Esophagus squamous epithelium (tissue), 5 donors: ENCODE data around the gene SLC31A2. TPM values are rescaled to one million over a fixed set of nuclear protein-coding genes. Genes with fewer than 3 reads are reported as not detected.
"Not testable (repeated sequence)": the region's sequence is repeated elsewhere in the genome, so short reads cannot be mapped to it uniquely, and the experiment has no call there.

Experiments used
- DNase-seq: peaks from one replicate; lab custom pipeline; 2025; lab: John Stamatoyannopoulos, UW
- H3K27ac ChIP-seq, 4 donors: fragments of 200-600 bp; sonication (generic); one replicate each; pipeline ENCODE4 v1.5.1; 2016 to 2019; ENCODE audit warnings: mild to moderate bottlenecking in 1 of 4
- H3K27me3 ChIP-seq, 4 donors: fragments of 200-600 bp; sonication (generic); 1 replicate in 3 of 4; 2 replicates in 1 of 4; pipeline versions ENCODE4 v1.5.1 to v1.6.0; 2017 to 2021; ENCODE audit warnings: antibody characterized with exemption in 1 of 4
- H3K36me3 ChIP-seq, 3 donors: fragments of 200-600 bp; sonication (generic); one replicate each; pipeline ENCODE4 v1.5.1; 2016 to 2019
- H3K4me1 ChIP-seq, 3 donors: fragments of 200-600 bp; sonication (generic); one replicate each; pipeline ENCODE4 v1.5.1; 2017 to 2019
- H3K4me3 ChIP-seq, 4 donors: fragments of 200-600 bp; sonication (generic); 1 replicate in 3 of 4; 2 replicates in 1 of 4; pipeline ENCODE4 v1.5.1; 2016 to 2019; ENCODE audit warnings: mild to moderate bottlenecking in 2 of 4, moderate library complexity in 1 of 4
- H3K9me3 ChIP-seq, 3 donors: fragments of 200-600 bp; sonication (generic); one replicate each; pipeline ENCODE4 v1.5.1; 2016 to 2019
- POLR2A ChIP-seq, 4 donors: fragments of 450-650 bp; IDR thresholded peaks; one replicate each; pipeline ENCODE4 v1.6.1; 2017; ENCODE audit warnings: antibody characterized with exemption in 4 of 4, mild to moderate bottlenecking in 4 of 4, moderate library complexity in 3 of 4
- WGBS, 2 donors: methylation state at CpG; one replicate each; pipeline ENCODE4 v1.1.5; 2018; 5-methylcytosine and 5-hydroxymethylcytosine counted together
- intact Hi-C: fragments of 100-400 bp; cut with DNase I; formaldehyde crosslinking; loops from one replicate; pipeline ENCODE4 v1.15.0; 2022
- total RNA-seq, 4 donors: library from RNA; depleted of rRNA; stranded (reverse); fragments of >200 nt; gene quantifications; one replicate each; pipeline ENCODE4 v1.1.0, GENCODE V29; 2016
- TF ChIP-seq, protein P1 (sequence below), 6 experiments: fragments of 450-650 bp in 4 of 6; fragments of 200-600 bp in 2 of 6; sonication (generic) in 2 of 6; IDR thresholded peaks; one replicate each; pipeline ENCODE4 v1.5.1; 2016 to 2019; ENCODE audit warnings: antibody characterized with exemption in 6 of 6, mild to moderate bottlenecking in 4 of 6, moderate library complexity in 4 of 6
- donor health status: DM: yes; HTN: yes; CAD: no.

The SLC31A2 gene, protein sequence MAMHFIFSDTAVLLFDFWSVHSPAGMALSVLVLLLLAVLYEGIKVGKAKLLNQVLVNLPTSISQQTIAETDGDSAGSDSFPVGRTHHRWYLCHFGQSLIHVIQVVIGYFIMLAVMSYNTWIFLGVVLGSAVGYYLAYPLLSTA
- total RNA-seq, result 10 to 100 TPM in 3 of 4 donors, 1 to 10 TPM in 1; 7.1 to 15.2 (median 12.8) TPM

DNA sequence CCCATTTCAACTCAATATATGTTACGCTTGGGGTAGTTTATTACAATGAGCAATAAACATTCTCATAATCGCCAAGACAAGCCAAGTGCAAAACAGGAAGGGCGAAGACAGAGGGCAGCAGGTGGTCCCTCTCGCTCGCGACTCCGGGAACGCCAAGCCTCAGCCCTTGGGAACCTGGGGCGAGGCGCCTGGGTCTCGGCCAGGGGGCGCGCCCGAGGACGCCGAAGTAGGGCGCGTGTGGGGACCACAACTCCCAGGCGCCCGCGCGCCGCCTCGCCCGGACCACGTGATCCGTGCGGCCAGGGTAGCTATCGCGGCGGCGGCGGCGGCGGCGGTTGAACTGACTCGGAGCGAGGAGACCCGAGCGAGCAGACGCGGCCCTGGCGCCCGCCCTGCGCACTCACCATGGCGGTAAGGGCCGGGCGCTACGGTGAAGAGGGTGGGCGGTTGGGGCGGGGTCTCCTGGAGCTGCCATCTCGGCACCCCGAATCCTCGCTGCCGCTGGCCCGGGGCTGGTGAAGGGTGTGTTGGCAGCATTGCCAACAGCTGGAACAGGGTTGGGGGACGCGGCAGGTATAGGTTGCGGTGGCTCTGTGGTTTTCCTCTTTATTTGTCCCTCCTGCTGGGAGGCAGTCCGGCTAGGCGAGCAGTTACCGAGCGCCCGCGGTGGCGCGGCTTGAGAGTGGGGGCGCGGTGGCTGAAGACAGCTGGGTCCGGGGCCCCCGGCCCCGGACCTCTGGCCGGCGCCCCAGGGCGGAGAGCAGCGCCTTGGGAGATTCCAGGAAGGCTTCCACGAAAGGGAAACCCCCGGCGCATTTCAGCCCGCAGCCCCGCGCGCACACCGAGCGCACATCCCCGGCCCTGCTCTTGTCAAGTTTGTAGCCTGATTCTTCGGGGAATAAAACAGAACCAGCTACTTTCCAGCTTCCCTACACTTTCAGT lies at the start of gene SLC31A2:
Gene SLC31A2, plus strand, starts transcription at position 338 of the 942 bp plus-strand sequence. Its CDS starts 68 bp downstream, at position 406.
- DNase-seq, result peak; percentile 72
- no peaks in the 10 kb centered on the region for H3K9me3 ChIP-seq
- H3K4me1 ChIP-seq, result peaks cover 12 to 49% (median 12%) of the 10 kb centered on the region in 3 donors
- peaks cover 0 to 4% (median 0%) of the 10 kb centered on the region in 4 donors for H3K27me3 ChIP-seq
- WGBS, 2 donors, result 1% methylated on average over 20 to 21 of the region's 87 CpGs
- TF ChIP-seq, protein P1, sequence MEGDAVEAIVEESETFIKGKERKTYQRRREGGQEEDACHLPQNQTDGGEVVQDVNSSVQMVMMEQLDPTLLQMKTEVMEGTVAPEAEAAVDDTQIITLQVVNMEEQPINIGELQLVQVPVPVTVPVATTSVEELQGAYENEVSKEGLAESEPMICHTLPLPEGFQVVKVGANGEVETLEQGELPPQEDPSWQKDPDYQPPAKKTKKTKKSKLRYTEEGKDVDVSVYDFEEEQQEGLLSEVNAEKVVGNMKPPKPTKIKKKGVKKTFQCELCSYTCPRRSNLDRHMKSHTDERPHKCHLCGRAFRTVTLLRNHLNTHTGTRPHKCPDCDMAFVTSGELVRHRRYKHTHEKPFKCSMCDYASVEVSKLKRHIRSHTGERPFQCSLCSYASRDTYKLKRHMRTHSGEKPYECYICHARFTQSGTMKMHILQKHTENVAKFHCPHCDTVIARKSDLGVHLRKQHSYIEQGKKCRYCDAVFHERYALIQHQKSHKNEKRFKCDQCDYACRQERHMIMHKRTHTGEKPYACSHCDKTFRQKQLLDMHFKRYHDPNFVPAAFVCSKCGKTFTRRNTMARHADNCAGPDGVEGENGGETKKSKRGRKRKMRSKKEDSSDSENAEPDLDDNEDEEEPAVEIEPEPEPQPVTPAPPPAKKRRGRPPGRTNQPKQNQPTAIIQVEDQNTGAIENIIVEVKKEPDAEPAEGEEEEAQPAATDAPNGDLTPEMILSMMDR (IDR thresholded peaks at IDR 0.05), result peak in 5 of 6 experiments; percentile 27 to 57 (median 31)
- TF ChIP-seq POLR2A (IDR thresholded peaks at IDR 0.05), result peak in 2 of 4 donors; percentile 64 to 77
- intact Hi-C loops, result no loop called here
- H3K27ac ChIP-seq, result peak within 1 kb of the TSS; percentile 75 to 88 (median 86)
- no peaks in the 10 kb centered on the region for H3K36me3 ChIP-seq
- peak within 1 kb of the TSS; percentile 72 to 91 (median 86) for H3K4me3 ChIP-seq

DNA sequence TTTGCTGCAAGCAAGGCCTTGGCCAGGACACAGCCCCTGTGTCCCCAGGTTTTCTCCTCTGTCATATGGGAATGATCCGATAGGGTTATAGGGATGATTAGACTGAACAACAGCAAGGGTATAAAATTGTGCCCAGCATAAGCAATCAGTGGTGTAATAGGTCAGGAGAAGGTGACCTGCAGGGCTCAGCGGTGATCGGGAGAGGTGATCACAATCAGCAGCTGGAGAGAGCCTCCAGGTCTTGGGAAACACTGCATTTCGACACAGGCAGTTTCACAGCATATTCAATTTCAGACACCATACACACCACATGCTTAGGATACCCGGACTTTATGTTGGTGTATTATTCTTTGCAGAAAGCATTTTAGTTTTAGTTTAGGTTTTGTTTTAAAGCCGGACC lies 45.5 kb upstream of the SLC31A2 start:
- intact Hi-C loops, H3K4me3 ChIP-seq, H3K27me3 ChIP-seq, H3K36me3 ChIP-seq, DNase-seq, H3K27ac ChIP-seq, H3K9me3 ChIP-seq, H3K4me1 ChIP-seq: not testable (repeated sequence)
- WGBS, 2 donors, result no CpG with 5 or more reads among the region's 6 CpGs

DNA sequence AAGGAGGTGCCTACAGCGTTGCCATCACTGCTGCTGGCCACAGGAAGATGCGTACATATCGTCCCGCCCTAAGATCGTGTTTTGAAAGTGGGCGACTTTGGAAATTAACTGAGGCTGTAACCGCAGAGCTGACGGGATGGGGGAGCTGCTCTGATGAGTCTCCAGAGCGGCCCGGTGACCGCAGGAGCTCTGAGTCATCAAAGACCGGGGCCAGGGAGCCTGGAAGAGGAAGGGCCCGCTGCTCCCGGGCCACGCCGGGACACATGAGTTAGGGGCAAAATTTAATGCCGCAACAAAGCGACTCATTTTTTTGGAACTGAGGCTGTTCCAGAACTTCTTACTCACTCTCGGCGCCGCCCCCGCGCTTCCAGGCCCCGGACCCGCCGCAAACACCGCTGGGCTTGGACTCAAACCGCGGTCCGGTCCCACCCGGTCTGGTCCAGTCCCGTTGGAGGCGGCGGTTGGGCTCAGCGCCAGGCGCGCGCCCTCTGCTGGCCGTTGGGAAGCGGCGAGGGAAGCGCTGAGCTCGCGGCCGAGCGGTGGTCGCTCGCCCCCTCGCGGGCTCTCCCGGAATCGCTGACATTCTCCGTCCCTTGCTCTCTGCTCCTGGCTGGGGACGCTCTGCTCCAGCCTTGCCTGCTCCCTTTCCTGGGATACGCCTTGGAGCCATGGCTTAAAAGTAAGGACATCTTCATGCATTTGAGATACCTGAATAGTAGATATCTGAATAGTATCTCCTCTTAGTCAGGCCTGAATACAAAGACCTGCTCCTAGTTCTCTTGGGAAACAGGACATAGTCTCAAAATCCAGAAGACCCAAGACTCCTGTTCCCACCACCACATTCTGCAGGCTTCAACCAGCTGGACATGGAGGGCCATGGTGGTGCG lies 39.5 kb upstream of the SLC31A2 start:
- 36 to 56% methylated on average over 2 to 3 of the region's 56 CpGs for WGBS, 2 donors
- H3K4me1 ChIP-seq, DNase-seq, intact Hi-C loops, H3K27me3 ChIP-seq, H3K9me3 ChIP-seq, H3K4me3 ChIP-seq, H3K27ac ChIP-seq, H3K36me3 ChIP-seq: not testable (repeated sequence)
- TF ChIP-seq, protein P1 (IDR thresholded peaks at IDR 0.05), result peak in 5 of 6 experiments; percentile 23 to 87 (median 70)

DNA sequence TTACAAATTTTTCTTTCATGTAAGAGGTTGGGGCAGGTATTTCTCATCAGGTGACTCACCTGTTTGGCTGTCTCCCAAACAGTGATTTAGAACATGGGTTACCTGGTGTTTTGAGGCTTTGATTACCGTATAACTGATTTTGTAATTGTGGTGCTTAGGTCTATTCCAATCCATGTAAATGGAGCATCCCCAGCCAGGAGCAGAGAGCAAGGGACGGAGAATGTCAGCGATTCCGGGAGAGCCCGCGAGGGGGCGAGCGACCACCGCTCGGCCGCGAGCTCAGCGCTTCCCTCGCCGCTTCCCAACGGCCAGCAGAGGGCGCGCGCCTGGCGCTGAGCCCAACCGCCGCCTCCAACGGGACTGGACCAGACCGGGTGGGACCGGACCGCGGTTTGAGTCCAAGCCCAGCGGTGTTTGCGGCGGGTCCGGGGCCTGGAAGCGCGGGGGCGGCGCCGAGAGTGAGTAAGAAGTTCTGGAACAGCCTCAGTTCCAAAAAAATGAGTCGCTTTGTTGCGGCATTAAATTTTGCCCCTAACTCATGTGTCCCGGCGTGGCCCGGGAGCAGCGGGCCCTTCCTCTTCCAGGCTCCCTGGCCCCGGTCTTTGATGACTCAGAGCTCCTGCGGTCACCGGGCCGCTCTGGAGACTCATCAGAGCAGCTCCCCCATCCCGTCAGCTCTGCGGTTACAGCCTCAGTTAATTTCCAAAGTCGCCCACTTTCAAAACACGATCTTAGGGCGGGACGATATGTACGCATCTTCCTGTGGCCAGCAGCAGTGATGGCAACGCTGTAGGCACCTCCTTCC lies 37.9 kb upstream of the SLC31A2 start:
- intact Hi-C loops, result not testable (repeated sequence)
- WGBS, 2 donors, result 10 to 14% methylated on average over 1 of the region's 54 CpGs

DNA sequence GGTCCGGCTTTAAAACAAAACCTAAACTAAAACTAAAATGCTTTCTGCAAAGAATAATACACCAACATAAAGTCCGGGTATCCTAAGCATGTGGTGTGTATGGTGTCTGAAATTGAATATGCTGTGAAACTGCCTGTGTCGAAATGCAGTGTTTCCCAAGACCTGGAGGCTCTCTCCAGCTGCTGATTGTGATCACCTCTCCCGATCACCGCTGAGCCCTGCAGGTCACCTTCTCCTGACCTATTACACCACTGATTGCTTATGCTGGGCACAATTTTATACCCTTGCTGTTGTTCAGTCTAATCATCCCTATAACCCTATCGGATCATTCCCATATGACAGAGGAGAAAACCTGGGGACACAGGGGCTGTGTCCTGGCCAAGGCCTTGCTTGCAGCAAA lies 32.0 kb upstream of the SLC31A2 start:
- H3K4me3 ChIP-seq, H3K27me3 ChIP-seq, H3K4me1 ChIP-seq, H3K9me3 ChIP-seq, H3K36me3 ChIP-seq, H3K27ac ChIP-seq, DNase-seq, intact Hi-C loops: not testable (repeated sequence)
- WGBS, 2 donors, result no CpG with 5 or more reads among the region's 6 CpGs

More for the DNA sequence above, 37.9 kb upstream of the SLC31A2 start:
- not testable (repeated sequence) for H3K4me3 ChIP-seq, H3K27ac ChIP-seq, H3K27me3 ChIP-seq, H3K36me3 ChIP-seq, H3K9me3 ChIP-seq, H3K4me1 ChIP-seq, DNase-seq
- TF ChIP-seq, protein P1 (IDR thresholded peaks at IDR 0.05), result peak in 5 of 6 experiments; percentile 34 to 92 (median 75)
